ENCODE results near the gene LSR. TPM values are rescaled to one million over a fixed set of nuclear protein-coding genes. Genes with fewer than 3 reads are reported as not detected.
A peak's percentile ranks its signal among the peaks of the same experiment; 100 is the strongest.

LSR gene
- total RNA-seq, 2 experiments from 2014 or later = 20.0 to 20.6 TPM

DNA sequence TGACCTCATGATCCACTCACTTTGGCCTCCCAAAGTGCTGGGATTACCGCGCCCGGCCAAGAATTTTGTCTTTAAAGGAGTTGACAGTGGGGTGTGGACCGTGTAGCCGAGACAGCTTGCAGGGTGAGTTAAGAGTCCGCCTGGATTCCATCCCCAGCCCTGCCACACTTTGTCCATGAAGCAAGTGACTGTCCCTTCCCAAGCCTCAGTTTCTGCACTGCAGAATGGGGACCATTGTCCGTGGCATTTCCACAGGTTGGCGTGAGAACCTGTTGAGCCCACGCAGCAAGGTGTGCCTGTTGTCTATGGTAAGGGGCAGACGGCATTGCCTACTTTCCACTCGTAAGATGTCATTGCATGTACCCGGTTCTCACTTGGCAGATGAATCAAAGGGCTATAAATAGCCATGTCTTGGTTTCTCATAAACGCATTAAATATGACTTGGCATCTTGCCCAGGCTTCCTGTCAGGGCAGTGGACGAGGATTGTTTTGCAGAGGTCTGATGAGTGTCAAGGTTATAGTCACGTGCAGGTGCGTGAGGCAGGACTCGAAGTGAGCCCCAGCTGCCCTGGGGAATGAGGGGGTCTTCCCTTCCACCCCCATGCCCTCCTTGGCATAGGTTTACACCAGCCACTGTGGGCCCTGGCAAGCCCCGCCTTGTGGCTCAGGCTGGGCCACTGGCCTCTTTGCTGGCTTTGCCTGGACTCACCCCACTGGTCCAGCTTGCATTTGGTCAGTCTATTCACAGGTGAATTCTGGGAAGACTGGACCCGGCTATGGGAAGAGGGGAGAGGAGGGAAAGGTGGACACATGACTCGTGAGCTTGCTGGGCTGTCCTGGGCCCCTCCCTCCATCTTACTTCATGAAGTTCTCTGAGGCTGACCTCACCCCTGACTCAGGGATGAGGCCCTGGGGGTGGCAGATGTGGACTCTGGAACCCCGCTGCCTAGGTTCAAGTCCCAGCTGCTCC lies 34.9 kb upstream of the LSR start:
- Mint-ChIP-seq H3K9me3 (peaks cover 7% of the 10 kb centered on the region), H3K4me3 (peak overlapping the region; percentile 47), H3K27ac (peak overlapping the region; percentile 98), H3K27me3 (no peaks in the 10 kb centered on the region), H3K4me1 (ENCODE audit: low read depth) (peaks cover 56% of the 10 kb centered on the region), H3K36me3 (ENCODE audit: low read depth) (no peaks in the 10 kb centered on the region)
- TF ChIP-seq, protein P1, sequence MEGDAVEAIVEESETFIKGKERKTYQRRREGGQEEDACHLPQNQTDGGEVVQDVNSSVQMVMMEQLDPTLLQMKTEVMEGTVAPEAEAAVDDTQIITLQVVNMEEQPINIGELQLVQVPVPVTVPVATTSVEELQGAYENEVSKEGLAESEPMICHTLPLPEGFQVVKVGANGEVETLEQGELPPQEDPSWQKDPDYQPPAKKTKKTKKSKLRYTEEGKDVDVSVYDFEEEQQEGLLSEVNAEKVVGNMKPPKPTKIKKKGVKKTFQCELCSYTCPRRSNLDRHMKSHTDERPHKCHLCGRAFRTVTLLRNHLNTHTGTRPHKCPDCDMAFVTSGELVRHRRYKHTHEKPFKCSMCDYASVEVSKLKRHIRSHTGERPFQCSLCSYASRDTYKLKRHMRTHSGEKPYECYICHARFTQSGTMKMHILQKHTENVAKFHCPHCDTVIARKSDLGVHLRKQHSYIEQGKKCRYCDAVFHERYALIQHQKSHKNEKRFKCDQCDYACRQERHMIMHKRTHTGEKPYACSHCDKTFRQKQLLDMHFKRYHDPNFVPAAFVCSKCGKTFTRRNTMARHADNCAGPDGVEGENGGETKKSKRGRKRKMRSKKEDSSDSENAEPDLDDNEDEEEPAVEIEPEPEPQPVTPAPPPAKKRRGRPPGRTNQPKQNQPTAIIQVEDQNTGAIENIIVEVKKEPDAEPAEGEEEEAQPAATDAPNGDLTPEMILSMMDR (IDR thresholded peaks at IDR 0.05) = no peak
- ChIA-PET POLR2A (interaction anchor here (0.5 to 1.1 kb wide), 9 partner anchors 8 to 337 kb away, joined by 3 to 7 read pairs (median 3); partner anchors contain the start of gene FXYD5), CTCF (interaction anchor here (0.7 to 2.8 kb wide), 3 partner anchors 28 to 72 kb away, joined by 3 to 9 read pairs (median 3); no protein-coding TSS in a partner anchor)
- intact Hi-C loops (cut with micrococcal nuclease) = loop anchor here (5.0 kb wide), 1 partner anchor 72 kb away; the partner anchor contains the start of gene FXYD7
- DNase-seq = peak; percentile 93
- ATAC-seq = peak; percentile 61

DNA sequence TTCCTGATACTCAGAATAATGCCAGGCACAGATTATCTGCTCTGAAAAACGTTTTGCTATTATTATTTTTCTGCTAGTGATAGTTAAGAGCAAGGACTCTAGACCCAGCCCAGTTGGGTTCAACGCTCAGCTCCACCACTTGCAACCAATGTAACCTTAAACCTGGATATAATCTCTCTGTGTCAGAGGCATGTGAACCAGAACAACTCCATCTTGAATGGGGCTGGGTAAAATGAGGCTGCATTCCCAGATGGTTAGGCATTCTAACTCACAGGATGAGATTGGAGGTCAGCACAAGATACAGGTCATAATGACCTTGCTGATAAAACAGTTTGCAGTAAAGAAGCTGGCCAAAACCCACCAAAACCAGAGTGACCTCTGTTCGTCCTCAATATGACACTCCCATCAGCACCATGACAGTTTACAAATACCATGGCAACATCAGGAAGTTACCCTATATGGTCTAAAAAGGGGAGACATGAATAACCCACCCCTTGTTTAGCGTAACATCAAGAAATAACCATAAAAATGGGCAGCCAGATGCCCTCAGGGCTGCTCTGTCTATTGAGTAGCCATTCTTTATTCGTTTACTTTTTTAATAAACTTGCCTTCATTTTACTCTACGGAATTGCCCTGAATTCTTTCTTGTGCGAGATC lies 33.9 kb upstream of the LSR start:
- no peak for DNase-seq
- H3K36me3 Mint-ChIP-seq (ENCODE audit: low read depth) = no peaks in the 10 kb centered on the region
- TF ChIP-seq, protein P1 (IDR thresholded peaks at IDR 0.05) = no peak
- no peak for ATAC-seq
- peak overlapping the region; percentile 98 for H3K27ac Mint-ChIP-seq
- intact Hi-C loops (cut with micrococcal nuclease) = loop anchor here (5.0 kb wide), 1 partner anchor 73 kb away; the partner anchor contains the start of gene FXYD7
- no peaks in the 10 kb centered on the region for H3K27me3 Mint-ChIP-seq
- POLR2A ChIA-PET = interaction anchor here (0.7 to 1.5 kb wide), 5 partner anchors 9 to 73 kb away, joined by 3 to 7 read pairs (median 3); partner anchors contain the start of gene FXYD5
- H3K4me1 Mint-ChIP-seq (ENCODE audit: low read depth) = peaks cover 52% of the 10 kb centered on the region
- no peak overlapping the region for H3K4me3 Mint-ChIP-seq
- peaks cover 8% of the 10 kb centered on the region for H3K9me3 Mint-ChIP-seq
- CTCF ChIA-PET = interaction anchor here (0.7 to 3.8 kb wide), 3 partner anchors 27 to 73 kb away, joined by 3 to 24 read pairs (median 9); no protein-coding TSS in a partner anchor

DNA sequence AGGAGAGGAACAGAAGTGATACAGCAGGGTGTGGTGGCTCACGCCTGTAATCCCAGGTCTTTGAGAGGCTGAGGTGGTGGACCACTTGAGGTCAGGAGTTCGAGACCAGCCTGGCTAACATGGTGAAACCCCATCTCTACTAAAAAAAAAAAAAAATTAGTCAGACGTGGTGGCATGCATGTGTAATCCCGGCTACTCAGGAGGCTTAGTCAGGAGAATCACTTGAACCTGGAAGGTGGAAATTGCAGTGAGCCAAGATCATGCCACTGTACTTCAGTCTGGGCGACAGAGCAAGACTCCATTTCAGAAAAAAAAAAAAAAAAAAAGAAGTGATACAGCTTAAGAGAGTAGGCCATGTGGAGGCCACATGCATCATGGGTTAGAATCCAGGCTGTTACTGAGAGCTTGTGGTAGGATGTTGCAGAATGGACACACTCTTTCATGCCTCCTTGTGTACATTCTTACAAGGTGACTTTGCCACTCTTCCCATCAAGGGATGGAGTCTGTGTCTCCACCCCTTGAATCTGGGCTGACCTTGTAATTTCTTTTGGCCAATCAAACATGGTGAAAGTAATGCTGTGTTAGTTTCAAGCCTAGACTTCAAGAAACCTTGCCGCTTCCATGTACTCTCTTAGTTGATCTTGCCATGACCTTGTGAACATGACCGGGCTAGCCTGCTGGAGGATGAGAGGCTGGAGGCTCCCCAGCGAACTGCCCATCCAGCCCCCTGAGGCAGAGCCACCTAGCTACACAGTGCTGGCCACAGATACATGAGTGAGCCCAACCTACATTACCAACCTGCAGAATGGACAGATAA lies 32.6 kb upstream of the LSR start:
- Mint-ChIP-seq H3K9me3 (peaks cover 8% of the 10 kb centered on the region), H3K27me3 (no peaks in the 10 kb centered on the region), H3K36me3 (ENCODE audit: low read depth) (no peaks in the 10 kb centered on the region), H3K4me3 (no peak overlapping the region), H3K27ac (peak overlapping the region; percentile 74), H3K4me1 (ENCODE audit: low read depth) (peaks cover 52% of the 10 kb centered on the region)
- no peak for DNase-seq
- intact Hi-C loops (cut with micrococcal nuclease) = no loop called here
- no peak for ATAC-seq
- POLR2A ChIA-PET = interaction anchor here (0.8 to 1.5 kb wide), 5 partner anchors 10 to 52 kb away, joined by 3 to 5 read pairs (median 3); no protein-coding TSS in a partner anchor
- CTCF ChIA-PET = interaction anchor here (0.5 to 3.8 kb wide), 7 partner anchors 10 to 80 kb away, joined by 3 to 24 read pairs (median 3); no protein-coding TSS in a partner anchor
- TF ChIP-seq, protein P1 (IDR thresholded peaks at IDR 0.05) = no peak

DNA sequence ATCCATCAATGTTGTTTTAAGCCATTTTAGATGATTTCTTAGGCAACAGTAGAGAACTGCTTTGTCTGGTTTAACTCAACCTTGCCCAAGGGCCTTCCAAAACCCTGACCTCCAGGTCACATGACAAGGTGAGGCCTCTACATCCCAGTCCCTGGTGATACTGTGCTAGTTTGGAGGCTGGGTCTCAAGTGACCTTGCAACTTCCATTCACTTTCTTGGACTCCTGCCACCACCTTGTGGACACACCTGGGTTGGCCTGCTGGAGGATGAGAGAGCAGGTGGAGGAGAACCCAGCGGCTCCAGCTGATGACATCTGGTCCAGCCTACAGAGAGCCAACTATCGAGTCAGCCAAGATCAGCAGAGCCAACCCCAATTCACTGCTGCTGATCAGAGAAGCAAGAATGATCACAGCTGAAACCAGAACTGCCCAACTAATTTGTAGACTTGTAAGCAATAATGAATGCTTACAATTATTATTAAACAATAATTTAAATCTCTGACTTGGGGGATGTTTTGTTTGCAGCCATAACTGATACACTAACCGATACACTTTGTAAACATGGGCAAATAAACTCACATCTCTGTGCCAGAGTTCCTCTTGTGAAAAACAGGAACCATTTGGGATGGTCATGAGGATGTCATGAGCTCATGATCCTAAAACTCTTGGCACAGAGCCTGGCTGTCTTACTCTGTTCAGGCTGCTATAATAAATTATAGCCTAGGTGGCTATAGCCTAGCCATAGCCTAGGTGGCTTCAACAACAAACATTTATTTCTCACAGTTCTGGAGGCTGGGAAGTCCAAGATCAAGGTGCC lies 31.8 kb upstream of the LSR start:
- peaks cover 8% of the 10 kb centered on the region for H3K9me3 Mint-ChIP-seq
- intact Hi-C loops (cut with micrococcal nuclease) = no loop called here
- ATAC-seq (peak; percentile 15), DNase-seq (peak; percentile 72)
- H3K27ac Mint-ChIP-seq = peak overlapping the region; percentile 74
- ChIA-PET CTCF (interaction anchor here (0.5 to 3.8 kb wide), 8 partner anchors 9 to 81 kb away, joined by 3 to 24 read pairs (median 3); no protein-coding TSS in a partner anchor), POLR2A (interaction anchor here (0.6 to 1.5 kb wide), 6 partner anchors 9 to 76 kb away, joined by 3 to 4 read pairs (median 3); no protein-coding TSS in a partner anchor)
- H3K36me3 Mint-ChIP-seq (ENCODE audit: low read depth) = no peaks in the 10 kb centered on the region
- TF ChIP-seq, protein P1 (IDR thresholded peaks at IDR 0.05) = peak; percentile 30
- no peaks in the 10 kb centered on the region for H3K27me3 Mint-ChIP-seq
- H3K4me1 Mint-ChIP-seq (ENCODE audit: low read depth) = peaks cover 45% of the 10 kb centered on the region
- H3K4me3 Mint-ChIP-seq = no peak overlapping the region
